UCSD-AML1 (cell line): ENCODE measurements around the gene DUSP15.
"Not testable (repeated sequence)": the region's sequence is repeated elsewhere in the genome, so short reads cannot be mapped to it uniquely, and the experiment has no call there.

ENCODE experiments used
- DNase-seq: peaks from one replicate; lab custom pipeline; 2025; ENCODE audit not compliant: unreplicated experiment; lab: John Stamatoyannopoulos, UW

The DUSP15 gene

GRCh38 chr20:31824125-31824485, 46.2 kb downstream of the DUSP15 start:
- no peak for DNase-seq

GRCh38 chr20:31823360-31824124, 46.8 kb downstream of the DUSP15 start:
- DNase-seq: peak; percentile 46

GRCh38 chr20:31822421-31823330, 47.7 kb downstream of the DUSP15 start:
- DNase-seq: peak; percentile 74

GRCh38 chr20:31821427-31821826, 48.9 kb downstream of the DUSP15 start:
- DNase-seq: no peak

- DNase-seq: no peak
These were observed 50.1 kb downstream of the DUSP15 start for GRCh38 chr20:31820228-31820627.

- DNase-seq: no peak
These were observed 51.1 kb downstream of the DUSP15 start, which contains the start of gene MYLK2 for GRCh38 chr20:31819083-31819784. MYLK2 (plus strand) TSS chr20:31819356; CDS start chr20:31819581, 225 bp downstream.

GRCh38 chr20:31818376-31818908, 51.9 kb downstream of the DUSP15 start:
- no peak for DNase-seq

- no peak for DNase-seq
These were observed 52.9 kb downstream of the DUSP15 start for GRCh38 chr20:31817461-31817860.

- no peak for DNase-seq
These were observed 54.1 kb downstream of the DUSP15 start for GRCh38 chr20:31816221-31816620.

- DNase-seq: no peak
These were observed 54.7 kb downstream of the DUSP15 start for GRCh38 chr20:31815408-31816188.

- DNase-seq: not testable (repeated sequence)
These were observed 56.2 kb downstream of the DUSP15 start for GRCh38 chr20:31814142-31814541.

- no peak for DNase-seq
These were observed 56.7 kb downstream of the DUSP15 start for GRCh38 chr20:31813611-31814010.

GRCh38 chr20:31811796-31812728, 58.3 kb downstream of the DUSP15 start:
- no peak for DNase-seq

- DNase-seq: no peak
These were observed 59.1 kb downstream of the DUSP15 start for GRCh38 chr20:31811198-31811597.
